KBM-7 (cell line): Measurements from ENCODE around the gene ERBB4.

Experiments used
- DNase-seq: peaks from one replicate; pipeline ENCODE4 v3.0.0-alpha.2; 2015
- in situ Hi-C: fragments of 300-500 bp; cut with MboI; formaldehyde crosslinking; loops from 2 replicates; pipeline ENCODE4 v1.14.3; 2020; ENCODE audit warnings: low sequenced_read_pairs, low pct_unique_long_range_greater_than_20kb, mixed read lengths

Gene ERBB4

GRCh38 chr2:212180408-212181083 is 358.1 kb downstream of the ERBB4 start:
- in situ Hi-C loops, result no loop called here
- DNase-seq, result no peak

- in situ Hi-C loops, result no loop called here
- no peak for DNase-seq
These were observed 360.9 kb downstream of the ERBB4 start for GRCh38 chr2:212177724-212178123.

GRCh38 chr2:212176151-212176550 is 362.5 kb downstream of the ERBB4 start:
- no peak for DNase-seq
- in situ Hi-C loops, result no loop called here

GRCh38 chr2:212173756-212174510 is 364.7 kb downstream of the ERBB4 start:
- in situ Hi-C loops, result no loop called here
- no peak for DNase-seq

- in situ Hi-C loops, result no loop called here
These were observed 365.3 kb downstream of the ERBB4 start for GRCh38 chr2:212173331-212173730.

GRCh38 chr2:212170382-212170781 is 368.2 kb downstream of the ERBB4 start:
- in situ Hi-C loops, result no loop called here
- no peak for DNase-seq

More at GRCh38 chr2:212173331-212173730, 365.3 kb downstream of the ERBB4 start:
- no peak for DNase-seq

- no peak for DNase-seq
- in situ Hi-C loops, result no loop called here
These were observed 380.5 kb downstream of the ERBB4 start for GRCh38 chr2:212158081-212158480.

- no peak for DNase-seq
- in situ Hi-C loops, result no loop called here
These were observed 381.6 kb downstream of the ERBB4 start for GRCh38 chr2:212157012-212157411.

- DNase-seq, result no peak
- in situ Hi-C loops, result no loop called here
These were observed 382.5 kb downstream of the ERBB4 start for GRCh38 chr2:212156088-212156487.

GRCh38 chr2:212154477-212154878 is 384.1 kb downstream of the ERBB4 start:
- no peak for DNase-seq
- in situ Hi-C loops, result no loop called here

GRCh38 chr2:212153923-212154322 is 384.7 kb downstream of the ERBB4 start:
- in situ Hi-C loops, result no loop called here
- no peak for DNase-seq

- no peak for DNase-seq
- in situ Hi-C loops, result no loop called here
These were observed 390.6 kb downstream of the ERBB4 start for GRCh38 chr2:212147921-212148513.

- in situ Hi-C loops, result no loop called here
- DNase-seq, result no peak
These were observed 392.2 kb downstream of the ERBB4 start for GRCh38 chr2:212146416-212146815.

- DNase-seq, result no peak
- in situ Hi-C loops, result no loop called here
These were observed 393.5 kb downstream of the ERBB4 start for GRCh38 chr2:212145121-212145520.

GRCh38 chr2:212142631-212143030 is 396.0 kb downstream of the ERBB4 start:
- in situ Hi-C loops, result no loop called here
- no peak for DNase-seq

GRCh38 chr2:212141499-212141898 is 397.1 kb downstream of the ERBB4 start:
- in situ Hi-C loops, result no loop called here
- DNase-seq, result no peak

GRCh38 chr2:212136216-212136795 is 402.3 kb downstream of the ERBB4 start:
- in situ Hi-C loops, result no loop called here
- DNase-seq, result no peak

GRCh38 chr2:212135739-212136138 is 402.9 kb downstream of the ERBB4 start:
- no peak for DNase-seq
- in situ Hi-C loops, result no loop called here

GRCh38 chr2:212133337-212133736 is 405.3 kb downstream of the ERBB4 start:
- in situ Hi-C loops, result no loop called here
- no peak for DNase-seq

GRCh38 chr2:212124598-212124997 is 414.0 kb downstream of the ERBB4 start:
- DNase-seq, result no peak
- in situ Hi-C loops, result no loop called here
